Osteocyte (in vitro differentiated cells): ENCODE data around the gene ZPR1. TPM values are rescaled to one million over a fixed set of nuclear protein-coding genes. Genes with fewer than 3 reads are reported as not detected.
"Not testable (repeated sequence)": the region's sequence is repeated elsewhere in the genome, so short reads cannot be mapped to it uniquely, and the experiment has no call there.

ENCODE experiments used
- DNase-seq: peaks from one replicate; pipeline ENCODE4 v3.0.0; 2021; ENCODE audit warnings: mixed read lengths; ENCODE audit not compliant: unreplicated experiment; ENCODE audit errors: extremely low spot score
- H3K27ac Mint-ChIP-seq: one replicate; pipeline ENCODE4 v1.8.0; 2021; ENCODE audit warnings: mild to moderate bottlenecking, mixed read lengths; ENCODE audit not compliant: unreplicated experiment
- H3K27me3 Mint-ChIP-seq: one replicate; pipeline ENCODE4 v1.8.0; 2021; ENCODE audit warnings: mixed read lengths; ENCODE audit not compliant: unreplicated experiment
- H3K36me3 Mint-ChIP-seq: one replicate; pipeline ENCODE4 v1.8.0; 2021; ENCODE audit warnings: mixed read lengths; ENCODE audit not compliant: unreplicated experiment
- H3K4me1 Mint-ChIP-seq: one replicate; pipeline ENCODE4 v1.8.0; 2021; ENCODE audit warnings: mixed read lengths; ENCODE audit not compliant: unreplicated experiment
- H3K4me3 Mint-ChIP-seq: one replicate; pipeline ENCODE4 v1.8.0; 2021; ENCODE audit warnings: mild to moderate bottlenecking, moderate library complexity, mixed read lengths; ENCODE audit not compliant: unreplicated experiment
- H3K9me3 Mint-ChIP-seq: one replicate; pipeline ENCODE4 v1.8.0; 2021; ENCODE audit warnings: mixed read lengths; ENCODE audit not compliant: unreplicated experiment
- CTCF ChIP-seq: fragments of 200-600 bp; sonication (generic); IDR thresholded peaks from 2 replicates; pipeline ENCODE4 v1.5.0; 2021; ENCODE audit warnings: antibody characterized with exemption, mild to moderate bottlenecking, moderate library complexity
- total RNA-seq: library from RNA; stranded (reverse); gene quantifications from 2 replicates; pipeline ENCODE4 v1.2.1, GENCODE V29; 2021

The ZPR1 gene
- total RNA-seq, 1 donor from 2014 or later, result 35.1 TPM

GRCh38 chr11:116804001-116804400 lies 16.2 kb upstream of the ZPR1 start:
- TF ChIP-seq CTCF, result no peak
- no peaks in the 10 kb centered on the region for H3K9me3 Mint-ChIP-seq
- H3K36me3 Mint-ChIP-seq, result no peaks in the 10 kb centered on the region
- no peak overlapping the region for H3K27ac Mint-ChIP-seq
- H3K4me3 Mint-ChIP-seq, result no peak overlapping the region
- peaks cover 47% of the 10 kb centered on the region for H3K27me3 Mint-ChIP-seq
- H3K4me1 Mint-ChIP-seq, result no peaks in the 10 kb centered on the region
- DNase-seq, result no peak

- H3K27me3 Mint-ChIP-seq, result peaks cover 46% of the 10 kb centered on the region
- not testable (repeated sequence) for H3K4me3 Mint-ChIP-seq, H3K9me3 Mint-ChIP-seq, H3K4me1 Mint-ChIP-seq, DNase-seq, H3K36me3 Mint-ChIP-seq, H3K27ac Mint-ChIP-seq
These were observed 13.8 kb upstream of the ZPR1 start for GRCh38 chr11:116801662-116802061.

- no peaks in the 10 kb centered on the region for H3K36me3 Mint-ChIP-seq
- H3K4me3 Mint-ChIP-seq, result no peak overlapping the region
- H3K27me3 Mint-ChIP-seq, result peaks cover 39% of the 10 kb centered on the region
- no peak overlapping the region for H3K27ac Mint-ChIP-seq
- H3K9me3 Mint-ChIP-seq, result no peaks in the 10 kb centered on the region
- no peaks in the 10 kb centered on the region for H3K4me1 Mint-ChIP-seq
- TF ChIP-seq CTCF, result no peak
- no peak for DNase-seq
These were observed 12.8 kb upstream of the ZPR1 start for GRCh38 chr11:116800610-116801009.

- Mint-ChIP-seq H3K27me3 (peaks cover 33% of the 10 kb centered on the region), H3K27ac (no peak overlapping the region), H3K36me3 (no peaks in the 10 kb centered on the region), H3K4me3 (no peak overlapping the region), H3K9me3 (no peaks in the 10 kb centered on the region), H3K4me1 (no peaks in the 10 kb centered on the region)
- no peak for TF ChIP-seq CTCF
- no peak for DNase-seq
These were observed 10.5 kb upstream of the ZPR1 start for GRCh38 chr11:116798368-116798767.

GRCh38 chr11:116797816-116798215 lies 10.0 kb upstream of the ZPR1 start:
- no peaks in the 10 kb centered on the region for H3K4me1 Mint-ChIP-seq
- TF ChIP-seq CTCF, result no peak
- H3K9me3 Mint-ChIP-seq, result no peaks in the 10 kb centered on the region
- peaks cover 31% of the 10 kb centered on the region for H3K27me3 Mint-ChIP-seq
- no peak for DNase-seq
- H3K4me3 Mint-ChIP-seq, result no peak overlapping the region
- no peaks in the 10 kb centered on the region for H3K36me3 Mint-ChIP-seq
- H3K27ac Mint-ChIP-seq, result no peak overlapping the region

GRCh38 chr11:116796548-116796947 lies 8.7 kb upstream of the ZPR1 start:
- no peak for TF ChIP-seq CTCF
- Mint-ChIP-seq H3K27ac (no peak overlapping the region), H3K4me1 (no peaks in the 10 kb centered on the region), H3K9me3 (no peaks in the 10 kb centered on the region), H3K36me3 (no peaks in the 10 kb centered on the region), H3K4me3 (no peak overlapping the region), H3K27me3 (peaks cover 23% of the 10 kb centered on the region)
- no peak for DNase-seq
